ENCODE measurements around the gene NME7. TPM values are rescaled to one million over a fixed set of nuclear protein-coding genes. Genes with fewer than 3 reads are reported as not detected.

NME7 gene
- total RNA-seq, 1 donor from 2014 or later, result 25.7 TPM

- Mint-ChIP-seq H3K27ac (ENCODE audit: unreplicated experiment) (no peak overlapping the region), H3K9me3 (no peaks in the 10 kb centered on the region)
Observed at GRCh38 chr1:169124459-169124858, 243.1 kb downstream of the NME7 start.

GRCh38 chr1:169122976-169123375, 244.6 kb downstream of the NME7 start:
- no peaks in the 10 kb centered on the region for H3K9me3 Mint-ChIP-seq
- H3K27ac Mint-ChIP-seq (ENCODE audit: unreplicated experiment), result no peak overlapping the region
- peaks cover 11% of the 10 kb centered on the region for H3K36me3 Mint-ChIP-seq (ENCODE audit: low read depth)
- no peak overlapping the region for H3K4me3 Mint-ChIP-seq
- H3K4me1 Mint-ChIP-seq, result no peaks in the 10 kb centered on the region
- no peak for TF ChIP-seq CTCF (conservative IDR thresholded peaks at IDR 0.05)
- H3K27me3 Mint-ChIP-seq (ENCODE audit: low read depth), result no peaks in the 10 kb centered on the region
- DNase-seq (ENCODE audit: low read depth, low spot score), result no peak

More at GRCh38 chr1:169124459-169124858, 243.1 kb downstream of the NME7 start:
- TF ChIP-seq CTCF (conservative IDR thresholded peaks at IDR 0.05), result no peak
- Mint-ChIP-seq H3K4me1 (no peaks in the 10 kb centered on the region), H3K36me3 (ENCODE audit: low read depth) (peaks cover 20% of the 10 kb centered on the region), H3K27me3 (ENCODE audit: low read depth) (no peaks in the 10 kb centered on the region), H3K4me3 (no peak overlapping the region)
- DNase-seq (ENCODE audit: low read depth, low spot score), result no peak

- peaks cover 6% of the 10 kb centered on the region for H3K4me1 Mint-ChIP-seq
- TF ChIP-seq CTCF (conservative IDR thresholded peaks at IDR 0.05), result no peak
- H3K27me3 Mint-ChIP-seq (ENCODE audit: low read depth), result no peaks in the 10 kb centered on the region
- H3K27ac Mint-ChIP-seq (ENCODE audit: unreplicated experiment), result no peak overlapping the region
- no peaks in the 10 kb centered on the region for H3K9me3 Mint-ChIP-seq
- peaks cover 12% of the 10 kb centered on the region for H3K36me3 Mint-ChIP-seq (ENCODE audit: low read depth)
- no peak for DNase-seq (ENCODE audit: low read depth, low spot score)
- H3K4me3 Mint-ChIP-seq, result no peak overlapping the region
Observed at GRCh38 chr1:169121146-169121923, 246.3 kb downstream of the NME7 start.

GRCh38 chr1:169120066-169120465, 247.5 kb downstream of the NME7 start:
- no peak for TF ChIP-seq CTCF (conservative IDR thresholded peaks at IDR 0.05)

GRCh38 chr1:169119405-169119804, 248.2 kb downstream of the NME7 start:
- Mint-ChIP-seq H3K4me3 (no peak overlapping the region), H3K4me1 (peaks cover 13% of the 10 kb centered on the region), H3K27me3 (ENCODE audit: low read depth) (no peaks in the 10 kb centered on the region), H3K36me3 (ENCODE audit: low read depth) (peaks cover 15% of the 10 kb centered on the region), H3K9me3 (no peaks in the 10 kb centered on the region), H3K27ac (ENCODE audit: unreplicated experiment) (no peak overlapping the region)
- no peak for DNase-seq (ENCODE audit: low read depth, low spot score)
- TF ChIP-seq CTCF (conservative IDR thresholded peaks at IDR 0.05), result no peak

More at GRCh38 chr1:169120066-169120465, 247.5 kb downstream of the NME7 start:
- Mint-ChIP-seq H3K9me3 (no peaks in the 10 kb centered on the region), H3K27me3 (ENCODE audit: low read depth) (no peaks in the 10 kb centered on the region), H3K4me1 (peaks cover 13% of the 10 kb centered on the region), H3K27ac (ENCODE audit: unreplicated experiment) (no peak overlapping the region), H3K4me3 (no peak overlapping the region), H3K36me3 (ENCODE audit: low read depth) (peaks cover 12% of the 10 kb centered on the region)
- no peak for DNase-seq (ENCODE audit: low read depth, low spot score)

All from neural crest cell (in vitro differentiated cells).